H9 (cell line): ENCODE results near the gene ERI3. TPM values are rescaled to one million over a fixed set of nuclear protein-coding genes. Genes with fewer than 3 reads are reported as not detected.

ENCODE experiments used
- DNase-seq: peaks from one replicate; pipeline ENCODE4 v3.0.0-alpha.2; 2017
- H2AFZ ChIP-seq: one replicate; pipeline ENCODE4 v1.6.1; 2013; ENCODE audit warnings: mild to moderate bottlenecking, low read length, control low read depth, moderate library complexity
- H2AK5ac ChIP-seq: 2 replicates; pipeline ENCODE4 v1.6.1; 2013; ENCODE audit warnings: low read length, control low read depth, mixed read lengths; ENCODE audit not compliant: insufficient read length
- H2BK120ac ChIP-seq: one replicate; pipeline ENCODE4 v1.6.1; 2013; ENCODE audit warnings: low read depth, mild to moderate bottlenecking, low read length, control low read depth, inconsistent platforms; ENCODE audit not compliant: poor library complexity, severe bottlenecking
- H2BK12ac ChIP-seq: 2 replicates; pipeline ENCODE4 v1.6.1; 2013; ENCODE audit warnings: low read length, control low read depth, mixed read lengths, low read depth; ENCODE audit not compliant: insufficient read length
- H2BK15ac ChIP-seq: 2 replicates; pipeline ENCODE4 v1.6.1; 2013; ENCODE audit warnings: low read depth, low read length, control low read depth
- H2BK20ac ChIP-seq: one replicate; pipeline ENCODE4 v1.6.1; 2013; ENCODE audit warnings: low read depth, mild to moderate bottlenecking, low read length, control low read depth, inconsistent platforms; ENCODE audit not compliant: poor library complexity, severe bottlenecking
- H2BK5ac ChIP-seq: 2 replicates; pipeline ENCODE4 v1.6.1; 2013; ENCODE audit warnings: low read length, control low read depth, mixed read lengths; ENCODE audit not compliant: insufficient read length
- H3K14ac ChIP-seq: 2 replicates; pipeline ENCODE4 v1.6.1; 2013; ENCODE audit warnings: low read length, control low read depth; ENCODE audit not compliant: insufficient read depth
- H3K18ac ChIP-seq: 2 replicates; pipeline ENCODE4 v1.6.1; 2013; ENCODE audit warnings: low read depth, mild to moderate bottlenecking, mixed read lengths, low read length, control low read depth; ENCODE audit not compliant: insufficient read length
- H3K23ac ChIP-seq: 2 replicates; pipeline ENCODE4 v1.6.1; 2013; ENCODE audit warnings: low read length, control low read depth, mixed read lengths, low read depth; ENCODE audit not compliant: insufficient read length
- H3K23me2 ChIP-seq: 2 replicates; pipeline ENCODE4 v1.6.1; 2013; ENCODE audit warnings: low read depth, mild to moderate bottlenecking, mixed read lengths, low read length, control low read depth; ENCODE audit not compliant: insufficient read length, poor library complexity, severe bottlenecking
- H3K27ac ChIP-seq: 2 replicates; pipeline ENCODE4 v1.5.1; 2013; ENCODE audit warnings: low read length, control low read depth, mixed read lengths, low read depth; ENCODE audit not compliant: insufficient read length
- H3K27me3 ChIP-seq: 2 replicates; pipeline ENCODE4 v1.6.1; 2013; ENCODE audit warnings: low read length, control low read depth, inconsistent platforms; ENCODE audit not compliant: insufficient read depth
- H3K4ac ChIP-seq: 2 replicates; pipeline ENCODE4 v1.6.1; 2013; ENCODE audit warnings: low read depth, mild to moderate bottlenecking, control low read depth, inconsistent platforms, low read length, moderate library complexity
- H3K4me1 ChIP-seq: 2 replicates; pipeline ENCODE4 v1.6.1; 2013; ENCODE audit warnings: low read length, control low read depth, inconsistent platforms; ENCODE audit not compliant: insufficient read depth
- H3K4me2 ChIP-seq: 2 replicates; pipeline ENCODE4 v1.6.1; 2013; ENCODE audit warnings: low read length, control low read depth, mixed read lengths; ENCODE audit not compliant: insufficient read length, insufficient read depth
- H3K56ac ChIP-seq: 2 replicates; pipeline ENCODE4 v1.6.1; 2013; ENCODE audit warnings: low read depth, mild to moderate bottlenecking, mixed read lengths, low read length, control low read depth; ENCODE audit not compliant: insufficient read length
- H3K79me1 ChIP-seq: 2 replicates; pipeline ENCODE4 v1.6.1; 2013; ENCODE audit warnings: low read depth, mild to moderate bottlenecking, moderate library complexity, low read length, control low read depth, inconsistent platforms; ENCODE audit not compliant: insufficient read depth, poor library complexity, severe bottlenecking
- H3K79me2 ChIP-seq: 2 replicates; pipeline ENCODE4 v1.6.1; 2013; ENCODE audit warnings: low read length, control low read depth, inconsistent platforms; ENCODE audit not compliant: insufficient read depth
- H3K9ac ChIP-seq: 2 replicates; pipeline ENCODE4 v1.6.1; 2013; ENCODE audit warnings: low read length, control low read depth, mixed read lengths; ENCODE audit not compliant: insufficient read length; ENCODE audit errors: extremely low read depth
- H3K9me3 ChIP-seq: one replicate; pipeline ENCODE4 v1.6.1; 2013; ENCODE audit warnings: low read depth, low read length, inconsistent platforms; ENCODE audit not compliant: control insufficient read depth
- H3T11ph ChIP-seq: one replicate; pipeline ENCODE4 v1.6.1; 2013; ENCODE audit warnings: mild to moderate bottlenecking, low read length, control low read depth, inconsistent platforms
- H4K20me1 ChIP-seq: one replicate; pipeline ENCODE4 v1.6.1; 2013; ENCODE audit not compliant: control insufficient read depth, insufficient read length, insufficient read depth
- H4K5ac ChIP-seq: 2 replicates; pipeline ENCODE4 v1.6.1; 2013; ENCODE audit warnings: low read depth, mild to moderate bottlenecking, mixed read lengths, low read length, control low read depth; ENCODE audit not compliant: insufficient read length
- H4K8ac ChIP-seq: replicated peaks from 2 replicates; pipeline ENCODE4 v1.6.1; 2013; ENCODE audit warnings: low read length, control low read depth, mixed read lengths, low read depth; ENCODE audit not compliant: insufficient read length
- H4K91ac ChIP-seq: 2 replicates; pipeline ENCODE4 v1.6.1; 2013; ENCODE audit warnings: low read depth, mild to moderate bottlenecking, moderate library complexity, mixed read lengths, low read length, control low read depth; ENCODE audit not compliant: insufficient read length
- H3K27ac Mint-ChIP-seq, 3 experiments: 2 replicates in 2 of 3; 3 replicates in 1 of 3; pipeline ENCODE4 v1.8.0; 2020 to 2021; ENCODE audit warnings: mixed read lengths in 3 of 3, mild to moderate bottlenecking in 1 of 3, moderate library complexity in 1 of 3
- H3K27me3 Mint-ChIP-seq: 2 replicates; pipeline ENCODE4 v1.8.0; 2021; ENCODE audit warnings: low read depth, mild to moderate bottlenecking, moderate library complexity, mixed read lengths
- H3K36me3 Mint-ChIP-seq, 3 experiments: 2 replicates in 2 of 3; 3 replicates in 1 of 3; pipeline ENCODE4 v1.8.0; 2020 to 2021; ENCODE audit warnings: low read depth in 3 of 3, mixed read lengths in 3 of 3; ENCODE audit not compliant: insufficient read depth in 1 of 3
- H3K4me1 Mint-ChIP-seq, 2 experiments: 2 replicates each; pipeline ENCODE4 v1.8.0; 2020; ENCODE audit warnings: mixed read lengths in 2 of 2
- H3K4me3 Mint-ChIP-seq, 2 experiments: 2 replicates in 1 of 2; 3 replicates in 1 of 2; pipeline ENCODE4 v1.8.0; 2020 to 2021; ENCODE audit warnings: mild to moderate bottlenecking in 2 of 2, mixed read lengths in 2 of 2, moderate library complexity in 1 of 2
- H3K9me3 Mint-ChIP-seq, 2 experiments: 2 replicates in 1 of 2; 3 replicates in 1 of 2; pipeline ENCODE4 v1.8.0; 2020; ENCODE audit warnings: mild to moderate bottlenecking in 2 of 2, mixed read lengths in 2 of 2, moderate library complexity in 1 of 2
- WGBS: extraction: QIAGEN DNeasy Blood & Tissue Kit; methylation state at CpG from one replicate; pipeline ENCODE4 v1.1.7; 2013; ENCODE audit warnings: missing lambda C conversion rate, low lambda C conversion rate, mixed read lengths; ENCODE audit not compliant: insufficient read length; ENCODE audit errors: extremely low coverage; 5-methylcytosine and 5-hydroxymethylcytosine counted together
- total RNA-seq: library from RNA; stranded (reverse); gene quantifications from 2 replicates; pipeline ENCODE4 v1.2.1, GENCODE V29; 2021
- TF ChIP-seq, protein P1 (sequence below): fragments of 200-600 bp; sonication (generic); conservative IDR thresholded peaks from 3 replicates; pipeline ENCODE4 v1.8.0; 2021; ENCODE audit warnings: antibody characterized with exemption, mild to moderate bottlenecking

ERI3 gene
- total RNA-seq, 1 experiment from 2014 or later, result 61.6 TPM

DNA sequence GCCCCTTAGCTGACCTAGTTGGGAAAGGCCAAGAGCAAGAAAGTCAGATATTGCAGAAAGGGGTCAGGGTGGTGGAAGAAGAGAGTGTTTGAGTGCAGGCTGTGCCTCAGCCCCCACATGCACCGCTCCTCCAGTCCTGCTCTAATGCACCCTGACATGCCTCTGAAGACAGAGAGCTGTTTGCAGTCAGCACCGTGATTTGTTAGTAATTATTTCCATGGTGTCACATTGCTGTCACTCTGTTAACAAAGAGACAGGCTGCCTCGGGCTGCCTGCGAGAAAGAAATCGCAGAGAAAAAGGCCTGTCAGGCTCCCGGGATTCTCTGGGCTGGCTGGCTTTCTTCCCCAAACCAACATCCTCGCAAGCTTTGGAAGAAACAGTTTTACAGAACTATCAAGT is 58.3 kb downstream of the ERI3 start:
- Histone ChIP-seq H2BK15ac (no peak overlapping the region), H3K79me1 (no peaks in the 10 kb centered on the region), H2BK5ac (no peak overlapping the region), H3K4me1 (no peaks in the 10 kb centered on the region), H3K14ac (no peak overlapping the region), H3K9ac (no peak overlapping the region), H2AK5ac (no peak overlapping the region), H3K4ac (no peak overlapping the region), H4K20me1 (no peaks in the 10 kb centered on the region), H2BK12ac (no peak overlapping the region), H4K8ac (no peak overlapping the region), H3K79me2 (no peaks in the 10 kb centered on the region), H3K4me2 (no peak overlapping the region), H2BK20ac (no peak overlapping the region), H3T11ph (no peak overlapping the region), H3K18ac (no peak overlapping the region), H2BK120ac (no peak overlapping the region), H4K91ac (no peak overlapping the region), H3K27me3 (no peaks in the 10 kb centered on the region), H3K23me2 (no peaks in the 10 kb centered on the region), H3K9me3 (no peaks in the 10 kb centered on the region), H3K23ac (no peak overlapping the region), H4K5ac (no peak overlapping the region), H3K56ac (no peak overlapping the region), H2AFZ (no peak overlapping the region), H3K27ac (no peak overlapping the region)
- Mint-ChIP-seq H3K27me3 (no peaks in the 10 kb centered on the region), H3K27ac (no peak overlapping the region), H3K9me3 (no peaks in the 10 kb centered on the region), H3K36me3 (peaks cover 9 to 25% (median 24%) of the 10 kb centered on the region in 3 experiments; a peak in 6 of 7 replicates), H3K4me3 (no peak overlapping the region), H3K4me1 (peaks cover 5 to 8% of the 10 kb centered on the region in 2 experiments; a peak in 3 of 4 replicates)
- no peak for DNase-seq
- no CpG with 5 or more reads among the region's 7 CpGs for WGBS
- TF ChIP-seq, protein P1, sequence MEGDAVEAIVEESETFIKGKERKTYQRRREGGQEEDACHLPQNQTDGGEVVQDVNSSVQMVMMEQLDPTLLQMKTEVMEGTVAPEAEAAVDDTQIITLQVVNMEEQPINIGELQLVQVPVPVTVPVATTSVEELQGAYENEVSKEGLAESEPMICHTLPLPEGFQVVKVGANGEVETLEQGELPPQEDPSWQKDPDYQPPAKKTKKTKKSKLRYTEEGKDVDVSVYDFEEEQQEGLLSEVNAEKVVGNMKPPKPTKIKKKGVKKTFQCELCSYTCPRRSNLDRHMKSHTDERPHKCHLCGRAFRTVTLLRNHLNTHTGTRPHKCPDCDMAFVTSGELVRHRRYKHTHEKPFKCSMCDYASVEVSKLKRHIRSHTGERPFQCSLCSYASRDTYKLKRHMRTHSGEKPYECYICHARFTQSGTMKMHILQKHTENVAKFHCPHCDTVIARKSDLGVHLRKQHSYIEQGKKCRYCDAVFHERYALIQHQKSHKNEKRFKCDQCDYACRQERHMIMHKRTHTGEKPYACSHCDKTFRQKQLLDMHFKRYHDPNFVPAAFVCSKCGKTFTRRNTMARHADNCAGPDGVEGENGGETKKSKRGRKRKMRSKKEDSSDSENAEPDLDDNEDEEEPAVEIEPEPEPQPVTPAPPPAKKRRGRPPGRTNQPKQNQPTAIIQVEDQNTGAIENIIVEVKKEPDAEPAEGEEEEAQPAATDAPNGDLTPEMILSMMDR, result no peak
